Left renal pelvis (tissue), 4 donors: ENCODE results near the gene HS1BP3. TPM values are rescaled to one million over a fixed set of nuclear protein-coding genes. Genes with fewer than 3 reads are reported as not detected.

Source experiments
- DNase-seq, 4 donors: peaks; one replicate each; pipeline ENCODE4 v3.0.0-alpha.2; 2013; ENCODE audit warnings: low read depth in 4 of 4, low spot score in 3 of 4
- polyA plus RNA-seq, 4 donors: library from polyadenylated mRNA; unstranded; fragments of 120-200 nt; gene quantifications; one replicate each; pipeline ENCODE4 v1.2.1, GENCODE V29; 2013; ENCODE audit not compliant: insufficient read length in 4 of 4

HS1BP3 gene
- polyA plus RNA-seq, 4 donors: 9.1 to 20.0 (median 16.8) TPM

DNA sequence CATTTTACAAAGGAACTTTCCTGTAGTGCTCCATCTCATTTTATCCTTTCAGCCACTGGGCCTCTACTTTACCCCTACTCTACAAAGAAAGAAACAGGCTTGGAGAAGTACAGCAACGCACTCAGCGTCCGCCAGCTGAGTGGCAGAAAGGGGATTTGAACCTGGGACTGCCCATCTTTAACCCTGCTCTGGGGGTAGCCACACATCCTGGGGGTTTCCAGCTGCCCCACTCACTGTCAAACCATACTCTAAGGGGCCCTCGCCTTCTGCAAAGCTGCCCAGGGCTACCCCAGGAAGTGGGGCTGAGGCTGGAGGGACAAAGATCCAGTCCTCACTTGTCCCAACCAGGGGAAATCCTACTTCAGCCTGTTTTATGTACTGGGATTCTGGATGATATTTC, 17.9 kb downstream of the HS1BP3 start:
- DNase-seq: no peak

GRCh38 chr2:20632446-20632990, 18.4 kb downstream of the HS1BP3 start:
- no peak for DNase-seq

DNA sequence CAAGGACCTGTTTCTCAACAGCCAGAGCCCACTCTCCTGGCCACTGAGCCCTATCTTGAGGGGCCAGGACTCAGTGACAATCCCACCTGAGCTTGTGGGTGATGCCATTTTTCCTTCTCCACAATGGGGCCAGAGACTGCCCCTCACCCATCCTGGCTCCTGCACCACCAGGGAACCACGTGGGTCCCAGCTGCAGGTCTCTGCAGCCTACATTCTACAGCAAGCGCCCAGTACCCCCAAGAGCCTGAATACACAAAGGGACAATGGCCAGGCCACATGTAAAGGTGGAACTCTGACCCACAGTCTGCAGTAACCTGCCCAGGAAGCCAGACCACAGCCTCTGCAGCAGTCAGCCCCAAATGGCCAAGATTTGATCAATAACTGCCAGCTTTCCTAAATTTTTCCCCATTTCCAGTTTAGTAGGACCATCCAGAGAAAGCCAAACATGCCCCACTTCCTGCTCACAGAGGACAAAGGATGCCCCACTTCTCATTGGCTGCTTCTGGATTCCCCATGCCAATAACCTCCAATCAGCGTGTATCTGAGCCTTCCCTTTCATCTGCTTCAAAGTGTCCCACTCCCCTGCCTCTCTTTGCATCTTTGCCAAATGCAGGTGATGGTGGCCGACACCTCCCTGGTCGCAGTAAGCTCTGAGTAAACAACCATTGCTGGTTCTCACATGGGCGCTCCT, 19.1 kb downstream of the HS1BP3 start:
- DNase-seq: no peak

DNA sequence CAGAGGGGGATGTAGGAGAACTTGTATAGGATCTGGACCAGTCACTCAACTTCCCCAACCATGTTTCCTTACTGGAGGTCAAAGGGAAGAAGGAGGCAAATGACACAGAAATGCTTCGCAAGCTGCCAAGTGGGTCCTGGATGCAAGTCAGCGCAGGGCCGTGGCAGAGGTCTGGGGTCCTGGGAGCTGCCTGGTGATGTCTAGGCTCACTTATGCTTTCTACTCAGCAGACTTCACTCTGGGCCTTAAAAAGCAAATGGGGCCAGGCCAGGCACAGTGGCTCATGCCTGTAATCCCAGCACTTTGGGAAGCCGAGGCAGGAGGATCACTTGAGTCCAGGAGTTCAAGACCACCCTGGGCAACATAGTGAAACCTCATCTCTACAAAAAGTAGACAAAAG, 19.9 kb downstream of the HS1BP3 start:
- DNase-seq: no peak

- no peak for DNase-seq
Observed at GRCh38 chr2:20629581-20630171, 21.2 kb downstream of the HS1BP3 start.

- no peak for DNase-seq
Observed at GRCh38 chr2:20629181-20629580, 21.7 kb downstream of the HS1BP3 start.

GRCh38 chr2:20627712-20628380, 23.1 kb downstream of the HS1BP3 start:
- DNase-seq: no peak

- DNase-seq: no peak
Observed at GRCh38 chr2:20626698-20627513, 24.0 kb downstream of the HS1BP3 start.

DNA sequence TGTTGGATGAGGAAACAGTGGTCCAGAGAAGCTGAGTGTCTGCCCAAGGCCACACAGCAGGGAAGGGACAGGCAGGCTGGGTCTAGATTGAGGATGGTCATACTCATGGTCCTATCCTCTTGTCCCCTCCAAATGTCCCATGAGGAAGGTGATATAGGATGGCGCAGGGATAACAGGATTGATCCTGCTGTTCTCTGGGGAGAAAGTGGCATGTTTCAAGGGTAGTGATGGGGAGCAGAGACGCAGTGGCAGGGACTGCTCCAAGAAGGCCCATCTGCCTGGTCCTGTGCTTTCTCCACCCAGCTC, 24.6 kb downstream of the HS1BP3 start:
- DNase-seq: no peak

DNA sequence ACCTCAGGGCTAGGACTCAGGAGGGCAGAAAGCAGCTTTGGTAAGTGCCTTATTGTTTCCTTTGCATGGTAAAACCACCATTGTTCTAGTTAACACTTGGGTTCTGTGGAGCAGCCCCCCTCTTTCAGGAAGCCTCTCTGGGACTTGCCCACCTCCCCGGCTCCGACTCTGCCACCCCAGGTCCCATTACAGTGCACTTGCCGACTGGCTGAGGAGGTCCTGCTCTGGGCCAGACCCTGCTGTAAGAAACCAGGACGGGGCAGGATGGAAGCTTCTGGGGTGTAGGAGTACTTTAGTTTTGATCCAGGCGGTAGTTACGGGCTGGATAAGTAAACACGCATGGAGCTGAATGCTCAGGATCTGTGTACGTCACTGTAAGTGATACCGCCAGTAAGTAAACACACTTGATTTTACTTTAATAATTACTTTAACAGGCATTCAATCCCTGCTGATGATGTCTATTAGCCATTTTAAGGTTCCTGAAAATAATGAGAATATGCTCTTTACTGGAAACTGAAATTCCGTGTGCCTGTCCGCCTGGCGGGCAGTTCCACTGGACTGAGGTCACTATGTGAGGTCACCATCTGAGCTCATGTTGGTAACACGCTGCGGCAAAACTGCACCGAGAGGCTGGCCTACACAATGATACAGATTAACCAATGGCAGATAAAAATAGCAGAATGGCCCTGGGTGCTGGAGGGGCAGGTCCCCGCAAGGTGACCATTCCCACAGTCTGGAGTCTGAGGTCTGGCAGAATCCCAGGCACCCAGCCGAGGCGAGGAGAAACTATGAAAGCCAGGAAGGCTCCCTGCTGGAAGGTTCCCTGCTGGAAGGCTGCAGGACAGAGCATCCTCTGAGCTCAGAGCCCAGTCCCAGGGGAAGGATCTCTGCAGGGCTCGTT, 25.2 kb downstream of the HS1BP3 start:
- DNase-seq: no peak

GRCh38 chr2:20624884-20625485, 25.9 kb downstream of the HS1BP3 start:
- DNase-seq: no peak

DNA sequence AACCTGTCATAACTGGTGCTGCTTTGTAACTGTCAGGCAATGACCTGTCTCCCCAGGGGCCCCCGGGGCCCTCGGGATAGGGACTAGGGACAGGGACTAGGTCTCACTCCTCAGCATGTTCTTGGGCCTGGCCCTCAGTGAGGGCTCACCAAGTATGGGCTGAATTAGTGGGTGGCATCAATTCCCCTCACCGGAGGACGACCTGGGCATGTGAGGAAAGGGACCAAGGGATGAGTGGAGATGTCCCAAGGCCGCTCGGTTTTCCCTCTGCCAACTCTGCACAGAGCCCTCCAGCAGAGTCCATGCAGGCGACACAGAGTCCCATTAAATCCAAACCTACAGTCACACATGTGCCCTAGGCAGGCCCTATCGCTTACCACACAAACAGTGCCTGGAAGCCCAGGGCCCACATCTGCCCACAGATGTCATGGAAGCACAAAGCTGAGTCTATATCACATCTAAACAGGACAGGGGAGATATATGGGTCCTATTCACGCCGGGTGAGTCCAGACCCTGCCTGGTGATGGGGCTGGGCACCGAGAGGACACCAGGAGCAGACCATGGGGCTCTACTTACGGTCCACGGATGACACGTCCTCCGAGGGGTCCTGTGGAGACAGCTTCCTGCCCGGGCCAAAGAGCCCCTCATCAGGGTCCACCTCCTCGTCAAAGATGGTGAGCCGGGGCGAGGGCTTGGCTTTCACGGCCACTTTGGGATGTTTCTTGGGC, 26.6 kb downstream of the HS1BP3 start:
- no peak for DNase-seq

DNA sequence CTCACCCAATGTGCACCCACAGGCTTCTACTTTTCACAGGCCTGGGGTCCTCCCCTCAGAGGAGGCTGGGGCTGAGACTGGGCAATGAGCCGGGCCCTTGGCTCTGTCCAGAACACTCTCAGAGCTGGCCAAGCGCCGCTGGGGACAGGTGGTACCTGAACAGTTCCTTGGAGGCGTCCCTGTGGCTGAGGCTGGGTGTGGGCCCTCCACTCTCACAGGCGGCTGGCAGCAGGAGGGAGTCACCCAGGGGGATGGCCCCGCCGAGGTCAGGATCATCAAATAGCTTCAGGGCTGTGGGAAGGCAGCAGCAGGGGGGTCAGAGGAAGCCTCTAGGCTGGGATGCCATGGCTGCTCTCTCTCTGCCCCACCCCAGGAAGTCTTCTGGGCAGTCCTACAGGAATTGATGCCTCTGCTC, 27.1 kb downstream of the HS1BP3 start:
- no peak for DNase-seq

GRCh38 chr2:20623241-20623640, 27.7 kb downstream of the HS1BP3 start:
- DNase-seq: no peak

DNA sequence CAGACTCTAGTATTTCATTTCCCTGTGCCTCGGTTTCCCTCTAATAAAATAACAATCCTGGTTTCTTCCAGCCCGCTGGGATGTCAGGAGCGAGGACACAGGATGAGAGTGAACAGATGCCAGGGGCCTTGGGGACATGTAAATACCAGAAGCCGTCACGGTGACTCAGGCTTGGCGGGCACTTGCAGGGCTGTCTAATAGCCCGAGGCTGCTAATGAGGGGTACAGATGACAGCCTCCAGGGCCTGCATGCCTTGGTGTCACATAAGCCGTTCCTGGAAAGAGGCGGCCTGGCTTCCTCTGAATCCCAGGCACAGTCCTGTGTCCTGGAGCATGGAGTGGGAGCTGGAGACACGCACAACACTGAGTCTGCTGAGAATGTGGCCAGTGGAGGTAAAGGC, 28.2 kb downstream of the HS1BP3 start:
- DNase-seq: no peak

DNA sequence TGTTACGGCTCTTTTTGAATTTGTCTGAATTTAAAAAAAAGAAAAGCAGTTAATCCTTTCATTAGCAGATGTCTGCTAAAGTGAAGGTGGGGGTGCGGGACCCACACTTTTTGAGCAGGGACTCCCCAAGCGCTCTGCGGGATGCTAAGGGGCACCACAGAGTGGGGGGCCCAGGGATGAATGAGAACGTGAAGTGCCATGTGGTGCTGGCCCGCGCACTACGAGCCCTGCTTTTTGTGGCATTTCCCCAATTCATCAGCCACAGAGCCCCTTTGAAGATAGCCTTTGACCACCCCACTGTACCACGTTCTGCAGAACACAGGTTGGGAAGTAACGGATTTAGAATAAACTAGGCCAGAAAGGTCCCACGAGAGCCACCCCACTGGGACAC, 28.6 kb downstream of the HS1BP3 start:
- no peak for DNase-seq

DNA sequence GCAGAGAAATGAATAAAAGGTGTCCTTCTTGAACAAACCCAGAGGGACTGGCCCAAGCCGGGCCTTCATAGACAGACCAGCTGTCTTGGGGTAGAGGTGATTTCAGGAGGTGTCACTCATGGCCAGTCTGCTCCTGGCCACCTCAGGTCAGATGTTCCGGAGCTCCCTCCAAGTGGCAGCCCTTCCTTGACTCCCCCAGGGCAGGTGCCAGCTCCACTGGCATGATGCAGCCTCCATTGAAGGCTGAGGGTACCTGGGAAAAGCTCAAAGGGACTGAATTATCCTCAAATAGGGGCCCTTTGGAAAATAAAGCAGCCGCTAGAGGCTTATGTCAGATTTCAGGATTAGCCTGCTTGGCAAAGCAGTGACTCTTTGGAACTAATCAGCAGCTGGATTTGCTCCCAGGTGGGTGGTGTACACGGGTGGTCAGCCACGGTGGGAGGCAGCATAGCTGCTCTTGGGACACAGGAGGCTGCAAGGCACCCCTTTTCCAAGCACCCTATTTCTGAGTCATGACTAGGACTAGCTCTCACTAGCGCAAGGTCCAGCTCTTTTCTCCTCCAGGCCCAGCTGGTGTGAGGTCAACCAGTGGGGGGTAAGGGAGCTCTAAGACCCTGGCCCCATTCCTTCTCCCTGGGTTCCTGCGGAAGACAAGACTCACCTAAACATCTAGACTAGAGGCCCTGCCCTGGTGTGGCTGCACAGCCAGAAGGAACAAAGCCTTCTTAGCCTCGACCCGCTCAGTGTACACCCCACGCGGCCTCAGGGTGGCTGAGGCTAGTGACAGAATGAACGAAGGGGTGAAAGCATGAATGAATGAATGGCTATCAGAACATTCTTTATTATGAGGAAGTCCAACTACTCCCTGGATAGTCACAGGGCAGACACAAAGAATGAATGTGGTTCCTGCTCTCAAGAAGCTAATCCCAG, 29.3 kb downstream of the HS1BP3 start:
- no peak for DNase-seq
